ENCODE results near the gene TRAF7.

TRAF7 gene

GRCh38 chr16:2181952-2182351 lies 26.4 kb downstream of the TRAF7 start:
- DNase-seq (ENCODE audit: low spot score), result no peak

DNA sequence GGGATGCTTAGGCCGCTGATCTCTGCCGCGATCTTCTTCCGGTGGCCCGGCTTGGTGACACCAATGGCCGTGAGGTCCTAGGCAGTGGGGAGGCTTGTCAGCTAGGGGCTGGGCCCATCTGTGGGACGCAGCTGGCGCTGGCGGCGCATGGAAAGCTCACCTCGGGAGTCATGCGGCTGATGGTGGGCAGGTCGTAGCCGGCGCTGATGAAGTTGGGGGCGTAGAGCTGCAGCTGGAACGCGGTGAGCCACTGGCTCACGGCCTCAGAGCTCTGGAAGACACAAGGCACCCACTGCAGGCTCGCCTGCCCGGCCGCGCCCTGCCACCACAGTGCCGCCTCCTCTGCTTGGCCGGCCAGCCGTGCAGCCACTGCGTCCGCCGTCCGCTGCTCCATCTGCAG lies 28.1 kb downstream of the TRAF7 start:
- DNase-seq (ENCODE audit: low spot score), result no peak

DNA sequence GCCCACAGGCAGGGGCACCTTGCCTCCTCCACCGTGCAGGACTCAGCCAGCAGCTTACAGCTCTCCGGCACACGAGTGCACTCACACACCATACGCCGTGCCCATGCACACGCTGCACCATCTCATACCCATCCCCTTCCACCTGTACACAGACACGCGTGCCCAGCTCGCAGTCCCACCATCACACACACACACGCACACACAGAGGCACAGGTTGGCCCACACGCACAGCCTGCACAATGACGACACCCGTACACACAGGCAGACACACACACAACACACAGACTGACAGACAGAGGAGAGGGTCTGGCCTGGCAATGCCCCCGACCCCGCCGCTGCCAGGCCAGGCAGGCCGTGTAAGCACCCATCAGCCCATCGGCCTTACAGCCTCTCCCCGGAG lies 28.8 kb downstream of the TRAF7 start:
- DNase-seq (ENCODE audit: low spot score), result no peak

DNA sequence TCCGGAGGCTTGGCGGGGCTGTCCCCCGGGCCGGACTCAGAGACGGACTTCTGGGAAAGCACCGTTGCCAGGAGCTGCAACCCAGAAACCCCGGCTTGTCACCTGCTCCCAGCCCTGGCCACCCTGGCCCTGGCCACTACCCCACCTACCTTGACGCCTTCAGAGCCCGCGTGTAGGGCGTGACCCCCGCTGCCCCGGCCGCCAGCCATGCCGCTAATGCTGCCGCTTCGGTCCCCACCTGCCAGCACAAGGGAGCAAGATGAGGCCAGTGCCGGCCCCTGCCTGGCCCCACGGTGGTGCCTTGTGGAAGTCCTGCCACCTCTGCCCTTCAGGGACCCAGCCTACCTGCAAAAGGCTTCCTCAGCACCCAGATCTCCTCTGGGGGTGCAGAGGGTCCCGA lies 29.4 kb downstream of the TRAF7 start:
- DNase-seq (ENCODE audit: low spot score), result no peak

- no peak for DNase-seq (ENCODE audit: low spot score)
Measured at GRCh38 chr16:2186064-2186463, 30.5 kb downstream of the TRAF7 start.

GRCh38 chr16:2186505-2186904 lies 30.9 kb downstream of the TRAF7 start:
- no peak for DNase-seq (ENCODE audit: low spot score)

DNA sequence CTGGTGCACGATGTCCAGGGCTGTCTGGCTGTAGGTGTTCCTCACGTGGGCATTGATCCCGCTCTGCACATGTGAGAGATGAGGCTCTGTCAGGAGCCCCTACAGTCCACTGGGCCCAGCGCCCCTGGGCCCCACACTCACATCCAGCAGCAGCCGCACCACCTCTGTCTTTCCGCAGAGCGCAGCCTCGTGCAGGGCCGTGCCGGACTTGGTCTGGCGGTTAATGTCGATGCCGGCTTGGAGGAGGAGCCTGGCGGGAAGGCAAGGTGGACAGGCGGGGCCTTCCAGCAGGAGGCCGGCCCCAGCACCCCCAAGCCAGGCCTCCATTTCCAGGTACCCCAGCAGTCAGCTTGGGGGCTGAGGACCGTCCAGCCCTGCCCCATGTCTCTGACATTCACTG lies 31.6 kb downstream of the TRAF7 start:
- DNase-seq (ENCODE audit: low spot score), result no peak

DNA sequence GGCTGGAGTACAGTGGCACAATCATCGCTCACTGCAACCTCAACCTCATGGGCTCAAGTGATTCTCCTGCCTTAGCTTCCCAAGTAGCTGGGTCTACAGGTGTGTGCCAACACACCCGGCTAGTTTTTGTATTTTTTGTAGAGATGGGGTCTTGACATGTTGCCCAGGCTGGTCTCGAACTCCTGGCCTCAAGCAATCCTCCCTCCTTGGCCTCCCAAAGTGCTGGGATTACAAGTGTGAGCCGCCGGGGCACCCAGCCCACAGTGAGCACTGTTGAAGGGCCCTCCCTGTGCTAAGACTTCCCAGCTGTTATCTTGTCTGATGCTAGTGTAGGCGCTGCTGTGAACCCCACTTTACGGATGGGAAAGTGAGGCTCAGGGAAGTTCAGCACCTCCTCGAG lies 32.8 kb downstream of the TRAF7 start:
- no peak for DNase-seq (ENCODE audit: low spot score)

DNA sequence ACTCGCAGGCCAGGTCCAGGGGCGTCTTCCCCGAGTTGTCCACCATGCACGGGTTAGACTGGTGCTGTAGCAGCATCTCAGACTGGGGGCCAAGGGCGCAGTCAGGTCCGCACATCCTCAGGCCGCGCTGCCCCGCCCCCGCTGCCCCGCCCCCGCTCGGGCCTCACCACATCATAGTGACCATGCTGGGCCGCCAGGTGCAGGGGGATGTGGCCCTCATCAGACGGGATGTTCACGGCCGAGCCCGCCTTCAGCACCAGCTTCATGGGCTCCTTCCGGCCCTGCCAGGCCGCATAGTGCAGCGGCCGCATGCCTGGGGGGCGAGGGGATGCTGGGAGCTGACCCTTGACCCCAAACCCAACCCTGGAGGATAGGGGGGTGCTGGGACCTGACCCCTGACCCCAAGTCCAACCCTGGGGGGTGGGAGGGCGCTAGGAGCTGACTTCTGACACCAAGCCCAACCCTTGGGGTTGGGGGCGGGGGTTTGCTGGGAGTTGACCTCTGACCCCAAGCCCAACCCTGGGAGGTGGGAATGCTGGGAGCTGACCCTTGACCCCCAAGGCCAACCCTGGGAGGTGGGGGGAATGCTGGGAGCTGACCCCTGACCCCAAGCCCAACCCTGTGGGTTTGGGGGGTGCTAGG lies 33.8 kb downstream of the TRAF7 start:
- DNase-seq (ENCODE audit: low spot score), result no peak

GRCh38 chr16:2190002-2190658 lies 34.5 kb downstream of the TRAF7 start:
- DNase-seq (ENCODE audit: low spot score), result no peak

GRCh38 chr16:2190659-2191445 lies 35.3 kb downstream of the TRAF7 start:
- no peak for DNase-seq (ENCODE audit: low spot score)

DNA sequence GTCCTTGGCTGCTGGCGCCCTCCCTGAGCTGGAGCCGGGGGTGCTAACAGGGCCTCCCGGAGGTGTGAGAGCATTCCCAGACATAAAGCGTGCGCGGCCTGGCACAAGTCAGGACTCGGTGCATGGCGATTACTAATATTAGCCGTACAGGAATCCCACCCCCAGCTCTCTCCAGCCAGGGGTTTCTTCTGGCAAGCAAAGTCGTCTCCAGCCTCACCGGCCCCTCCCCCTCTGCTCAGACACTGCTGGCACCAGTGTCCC lies 35.8 kb downstream of the TRAF7 start:
- no peak for DNase-seq (ENCODE audit: low spot score)

GRCh38 chr16:2194166-2194834 lies 38.7 kb downstream of the TRAF7 start:
- DNase-seq (ENCODE audit: low spot score), result peak; percentile 57

- DNase-seq (ENCODE audit: low spot score), result peak; percentile 70
Measured at GRCh38 chr16:2194852-2195321, 39.3 kb downstream of the TRAF7 start.

DNA sequence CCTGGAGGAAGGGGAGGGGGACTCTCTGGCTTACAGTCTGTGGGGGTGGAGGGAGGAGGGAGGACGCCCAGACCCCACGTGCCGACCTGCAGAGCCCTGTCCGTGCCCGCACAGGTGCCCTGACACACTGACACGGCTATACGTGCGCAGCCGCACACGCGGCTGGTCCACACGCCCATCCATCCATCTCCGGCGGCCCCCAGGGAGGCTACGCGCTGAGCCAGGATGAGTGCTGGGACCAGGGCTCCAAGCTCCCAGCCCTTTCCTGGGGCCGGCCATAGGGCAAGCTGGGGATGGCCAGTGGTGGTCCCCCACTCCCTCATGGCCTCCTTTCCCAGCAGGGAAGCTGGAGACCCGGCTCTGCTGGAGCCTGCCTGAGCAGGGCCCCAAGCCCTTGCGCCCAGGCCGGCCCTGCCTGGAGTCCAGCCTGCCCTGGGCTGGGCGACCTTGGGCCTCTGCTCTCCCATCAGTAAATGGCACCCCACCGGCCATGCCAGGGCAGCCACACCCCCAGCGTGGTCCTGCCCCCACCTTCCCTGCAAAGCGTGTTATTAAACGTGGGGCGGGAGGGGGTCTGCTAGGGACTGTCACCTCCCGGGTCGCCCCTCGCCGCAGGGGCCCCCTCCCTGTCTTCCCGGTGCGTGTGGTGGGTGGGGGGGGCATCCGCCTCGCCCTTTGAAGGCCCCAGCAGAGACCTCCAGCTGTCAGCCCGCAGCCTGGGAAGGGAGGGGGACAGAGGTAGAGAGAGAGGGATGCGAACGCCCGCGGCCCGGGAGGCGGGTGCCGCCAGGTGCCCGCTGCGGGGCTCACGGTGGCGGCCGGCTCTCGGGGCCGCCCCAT lies 40.0 kb downstream of the TRAF7 start:
- no peak for DNase-seq (ENCODE audit: low spot score)

- no peak for DNase-seq (ENCODE audit: low spot score)
Measured at GRCh38 chr16:2196162-2196980, 40.8 kb downstream of the TRAF7 start, which contains the start of gene CASKIN1. TSS of gene CASKIN1 (minus strand) at chr16:2196605. CDS start at chr16:2196432, 173 bp downstream.

DNA sequence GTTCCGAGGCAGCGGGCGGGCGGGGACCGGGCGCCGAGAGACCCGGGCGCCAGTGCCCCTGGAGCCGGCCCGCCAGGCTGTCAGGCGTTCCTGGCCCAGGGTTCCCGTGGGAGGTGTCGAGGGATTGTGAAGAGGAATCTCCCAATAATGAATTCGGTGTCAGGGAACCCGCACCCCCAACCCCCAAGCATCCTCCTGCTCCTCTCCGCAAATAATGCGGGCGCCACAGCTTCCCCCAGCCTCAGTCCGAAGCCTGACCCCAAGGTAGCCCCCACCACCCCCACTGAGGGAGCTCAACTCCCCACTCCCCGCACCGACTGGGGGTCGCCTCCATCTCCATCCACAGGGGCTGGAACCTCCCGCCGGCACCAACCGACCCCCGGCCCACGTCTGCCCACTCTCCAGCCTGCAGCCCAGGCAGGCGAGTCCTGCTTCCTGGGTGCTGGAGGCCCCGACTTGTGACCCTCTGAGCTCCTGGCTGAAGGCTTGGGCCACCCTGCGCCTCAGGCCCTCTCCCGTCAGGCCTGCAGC lies 41.5 kb downstream of the TRAF7 start:
- DNase-seq (ENCODE audit: low spot score), result no peak

- DNase-seq (ENCODE audit: low spot score), result no peak
Measured at GRCh38 chr16:2197765-2198164, 42.2 kb downstream of the TRAF7 start.

DNA sequence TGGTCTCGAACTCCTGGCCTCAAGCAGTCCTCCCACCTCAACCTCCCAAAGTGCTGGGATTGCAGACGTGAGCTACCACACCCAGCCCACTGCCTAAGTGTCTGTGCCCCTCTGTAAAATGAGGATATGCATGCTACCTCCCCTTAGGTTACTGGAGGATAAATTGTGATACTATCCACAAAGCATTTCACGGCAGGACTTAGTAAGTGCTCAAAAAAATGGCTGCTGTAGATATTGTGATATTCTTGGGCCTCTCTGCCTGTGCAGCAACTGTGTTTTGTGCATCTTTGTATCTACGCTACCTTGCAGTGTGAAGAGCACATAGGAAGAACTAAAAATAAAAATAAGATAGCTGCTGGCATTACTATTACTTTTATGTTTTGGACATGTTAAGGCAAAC lies 42.7 kb downstream of the TRAF7 start:
- no peak for DNase-seq (ENCODE audit: low spot score)

DNA sequence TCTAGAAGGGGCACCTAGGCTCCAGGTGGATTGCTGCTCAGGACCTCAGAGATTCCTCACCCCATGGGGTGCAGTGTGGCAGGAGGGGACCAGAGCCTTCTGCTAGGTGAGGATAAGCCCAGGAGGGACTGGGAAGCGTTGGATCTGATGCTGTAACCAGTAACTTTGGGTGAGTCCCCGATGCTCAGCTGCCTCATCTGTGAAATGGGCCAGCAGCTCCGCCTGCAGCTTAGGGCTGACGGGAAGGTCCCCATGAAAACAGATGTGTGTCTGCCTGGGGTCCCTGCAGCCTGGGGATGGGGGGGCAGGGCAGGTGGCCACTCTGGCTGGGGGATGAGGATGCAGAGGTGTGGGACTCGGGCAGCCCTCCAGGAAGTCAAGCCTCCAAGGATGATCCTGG lies 43.5 kb downstream of the TRAF7 start:
- no peak for DNase-seq (ENCODE audit: low spot score)
